K562 (cell line): Measurements from ENCODE around the gene C1orf198. TPM values are rescaled to one million over a fixed set of nuclear protein-coding genes. Genes with fewer than 3 reads are reported as not detected.

Source experiments
- ATF7 ChIP-seq: fragments of 450-650 bp; IDR thresholded peaks from 2 replicates; pipeline ENCODE4 v1.7.1; 2014; ENCODE audit warnings: mild to moderate bottlenecking, moderate library complexity
- BRCA1 ChIP-seq, 2 experiments: fragments of 450-650 bp in 1 of 2; sonication (generic) in 1 of 2; formaldehyde crosslinking in 1 of 2; IDR thresholded peaks; 2 replicates each; pipeline versions ENCODE4 v1.5.0 to v1.6.1; 2017 to 2020; ENCODE audit warnings: mild to moderate bottlenecking in 1 of 2, missing genetic modification reagents in 1 of 2
- CBFA2T2 ChIP-seq: fragments of 450-650 bp; conservative IDR thresholded peaks from 2 replicates; pipeline ENCODE4 v1.6.1; 2017; ENCODE audit warnings: mild to moderate bottlenecking
- CREB1 ChIP-seq, 2 experiments: sonication (generic) in 1 of 2; formaldehyde crosslinking in 1 of 2; IDR thresholded peaks; 2 replicates each; pipeline versions ENCODE4 v1.6.1 to v1.8.0; 2012 to 2022; ENCODE audit warnings: inconsistent platforms in 1 of 2, mild to moderate bottlenecking in 1 of 2, missing genetic modification reagents in 1 of 2, moderate library complexity in 1 of 2
- EP400 ChIP-seq: fragments of 450-650 bp; IDR thresholded peaks from 2 replicates; pipeline ENCODE4 v1.6.1; 2017; ENCODE audit warnings: antibody characterized with exemption, mild to moderate bottlenecking, moderate library complexity
- IRF1 ChIP-seq: sonication (generic); formaldehyde crosslinking; IDR thresholded peaks from 2 replicates; pipeline ENCODE4 v1.8.0; 2022; ENCODE audit warnings: missing genetic modification reagents, mild to moderate bottlenecking, borderline replicate concordance
- LCOR ChIP-seq: sonication (generic); formaldehyde crosslinking; IDR thresholded peaks from 2 replicates; pipeline ENCODE4 v1.8.0; 2022; ENCODE audit warnings: mild to moderate bottlenecking, missing genetic modification reagents
- ZNF263 ChIP-seq: sonication (generic); formaldehyde crosslinking; IDR thresholded peaks from 2 replicates; pipeline ENCODE4 v1.8.0; 2022; ENCODE audit warnings: mild to moderate bottlenecking, missing genetic modification reagents, borderline replicate concordance
- ZNF444 ChIP-seq: fragments of 250-450 bp; sonication (Bioruptor Pico); IDR thresholded peaks from 2 replicates; pipeline ENCODE4 v1.4.0; 2020; ENCODE audit warnings: mild to moderate bottlenecking, moderate library complexity
- ZNF592 ChIP-seq: fragments of 450-650 bp; IDR thresholded peaks from 2 replicates; pipeline ENCODE4 v1.6.1; 2017; ENCODE audit warnings: antibody characterized with exemption, mild to moderate bottlenecking
- polyA plus RNA-seq, 8 experiments: library from polyadenylated mRNA; depleted of rRNA in 4 of 8; stranded (reverse) in 5 of 8; unstranded in 3 of 8; fragments of >200 nt; fragmentation: Nextera tagmentation in 2 of 8; fragmentation: Illumina TruSeq in 1 of 8; extraction: Ambion mirVana in 2 of 8; extraction: Trizol in 1 of 8; gene quantifications; 2 replicates each; pipeline versions ENCODE4 v1.2.1 to v1.2.3, GENCODE V29; 2011 to 2014; ENCODE audit warnings: inconsistent platforms in 1 of 8, missing spikeins in 1 of 8
- total RNA-seq, 7 experiments: library from RNA; depleted of rRNA in 6 of 7; stranded (reverse); fragments of >200 nt in 6 of 7; fragmentation: Illumina TruSeq in 2 of 7; extraction: Trizol in 2 of 7; gene quantifications; 2 replicates each; pipeline versions ENCODE4 v1.2.1 to v1.2.3, GENCODE V29; 2011 to 2021; ENCODE audit warnings: low replicate concordance in 1 of 7
- TF ChIP-seq, protein P1 (sequence below): sonication (generic); formaldehyde crosslinking; IDR thresholded peaks from 2 replicates; pipeline ENCODE4 v1.8.0; 2023; ENCODE audit warnings: missing genetic modification reagents, mild to moderate bottlenecking, borderline replicate concordance
- TF ChIP-seq, protein P2 (sequence below): fragments of 450-650 bp; IDR thresholded peaks from 2 replicates; pipeline ENCODE4 v1.7.1; 2018; ENCODE audit warnings: mild to moderate bottlenecking, low read depth; ENCODE audit not compliant: partially characterized antibody

The C1orf198 gene
- total and polyA plus RNA-seq, 9 of the 15 experiments (the other 6 are each of a cell fraction or from before 2014, with no cell fraction given): 2.0 to 15.1 (median 10.4) TPM

DNA sequence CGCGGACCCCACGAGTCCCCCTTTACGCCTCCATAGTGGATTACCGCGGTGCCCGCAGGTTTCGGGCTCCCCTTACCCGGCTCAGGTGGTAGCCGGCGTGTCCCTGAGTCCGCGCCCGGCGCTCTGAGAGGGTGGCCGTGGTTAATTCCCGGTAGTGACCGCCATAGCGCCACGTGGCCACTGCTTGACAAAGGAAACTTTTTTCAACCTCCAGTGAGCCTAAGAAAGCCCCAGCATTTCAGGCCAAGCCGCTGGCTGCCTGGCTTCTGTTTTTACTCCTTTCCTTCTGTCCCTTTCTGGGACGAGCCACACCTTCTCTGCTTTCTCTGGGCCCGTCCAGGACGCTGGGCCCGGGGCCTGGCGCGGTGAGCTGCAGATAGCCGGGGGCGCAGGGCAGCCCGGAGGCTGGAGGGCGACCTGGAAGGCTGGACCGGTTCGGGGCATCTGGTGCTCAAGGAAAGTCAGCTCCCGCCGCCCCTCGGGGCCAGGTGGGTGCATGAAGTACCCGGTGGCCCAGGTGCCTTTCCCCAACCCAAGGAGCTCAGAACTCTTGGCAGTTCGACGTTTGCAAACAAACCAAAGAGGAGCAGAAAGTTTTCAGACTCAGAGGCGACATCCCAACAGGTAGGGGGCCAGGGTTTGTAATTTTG, 540 bp upstream of the C1orf198 start (continued):
- TF ChIP-seq, protein P1, sequence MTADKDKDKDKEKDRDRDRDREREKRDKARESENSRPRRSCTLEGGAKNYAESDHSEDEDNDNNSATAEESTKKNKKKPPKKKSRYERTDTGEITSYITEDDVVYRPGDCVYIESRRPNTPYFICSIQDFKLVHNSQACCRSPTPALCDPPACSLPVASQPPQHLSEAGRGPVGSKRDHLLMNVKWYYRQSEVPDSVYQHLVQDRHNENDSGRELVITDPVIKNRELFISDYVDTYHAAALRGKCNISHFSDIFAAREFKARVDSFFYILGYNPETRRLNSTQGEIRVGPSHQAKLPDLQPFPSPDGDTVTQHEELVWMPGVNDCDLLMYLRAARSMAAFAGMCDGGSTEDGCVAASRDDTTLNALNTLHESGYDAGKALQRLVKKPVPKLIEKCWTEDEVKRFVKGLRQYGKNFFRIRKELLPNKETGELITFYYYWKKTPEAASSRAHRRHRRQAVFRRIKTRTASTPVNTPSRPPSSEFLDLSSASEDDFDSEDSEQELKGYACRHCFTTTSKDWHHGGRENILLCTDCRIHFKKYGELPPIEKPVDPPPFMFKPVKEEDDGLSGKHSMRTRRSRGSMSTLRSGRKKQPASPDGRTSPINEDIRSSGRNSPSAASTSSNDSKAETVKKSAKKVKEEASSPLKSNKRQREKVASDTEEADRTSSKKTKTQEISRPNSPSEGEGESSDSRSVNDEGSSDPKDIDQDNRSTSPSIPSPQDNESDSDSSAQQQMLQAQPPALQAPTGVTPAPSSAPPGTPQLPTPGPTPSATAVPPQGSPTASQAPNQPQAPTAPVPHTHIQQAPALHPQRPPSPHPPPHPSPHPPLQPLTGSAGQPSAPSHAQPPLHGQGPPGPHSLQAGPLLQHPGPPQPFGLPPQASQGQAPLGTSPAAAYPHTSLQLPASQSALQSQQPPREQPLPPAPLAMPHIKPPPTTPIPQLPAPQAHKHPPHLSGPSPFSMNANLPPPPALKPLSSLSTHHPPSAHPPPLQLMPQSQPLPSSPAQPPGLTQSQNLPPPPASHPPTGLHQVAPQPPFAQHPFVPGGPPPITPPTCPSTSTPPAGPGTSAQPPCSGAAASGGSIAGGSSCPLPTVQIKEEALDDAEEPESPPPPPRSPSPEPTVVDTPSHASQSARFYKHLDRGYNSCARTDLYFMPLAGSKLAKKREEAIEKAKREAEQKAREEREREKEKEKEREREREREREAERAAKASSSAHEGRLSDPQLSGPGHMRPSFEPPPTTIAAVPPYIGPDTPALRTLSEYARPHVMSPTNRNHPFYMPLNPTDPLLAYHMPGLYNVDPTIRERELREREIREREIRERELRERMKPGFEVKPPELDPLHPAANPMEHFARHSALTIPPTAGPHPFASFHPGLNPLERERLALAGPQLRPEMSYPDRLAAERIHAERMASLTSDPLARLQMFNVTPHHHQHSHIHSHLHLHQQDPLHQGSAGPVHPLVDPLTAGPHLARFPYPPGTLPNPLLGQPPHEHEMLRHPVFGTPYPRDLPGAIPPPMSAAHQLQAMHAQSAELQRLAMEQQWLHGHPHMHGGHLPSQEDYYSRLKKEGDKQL (CRISPR knock-in tag): no peak
- TF ChIP-seq, protein P2, sequence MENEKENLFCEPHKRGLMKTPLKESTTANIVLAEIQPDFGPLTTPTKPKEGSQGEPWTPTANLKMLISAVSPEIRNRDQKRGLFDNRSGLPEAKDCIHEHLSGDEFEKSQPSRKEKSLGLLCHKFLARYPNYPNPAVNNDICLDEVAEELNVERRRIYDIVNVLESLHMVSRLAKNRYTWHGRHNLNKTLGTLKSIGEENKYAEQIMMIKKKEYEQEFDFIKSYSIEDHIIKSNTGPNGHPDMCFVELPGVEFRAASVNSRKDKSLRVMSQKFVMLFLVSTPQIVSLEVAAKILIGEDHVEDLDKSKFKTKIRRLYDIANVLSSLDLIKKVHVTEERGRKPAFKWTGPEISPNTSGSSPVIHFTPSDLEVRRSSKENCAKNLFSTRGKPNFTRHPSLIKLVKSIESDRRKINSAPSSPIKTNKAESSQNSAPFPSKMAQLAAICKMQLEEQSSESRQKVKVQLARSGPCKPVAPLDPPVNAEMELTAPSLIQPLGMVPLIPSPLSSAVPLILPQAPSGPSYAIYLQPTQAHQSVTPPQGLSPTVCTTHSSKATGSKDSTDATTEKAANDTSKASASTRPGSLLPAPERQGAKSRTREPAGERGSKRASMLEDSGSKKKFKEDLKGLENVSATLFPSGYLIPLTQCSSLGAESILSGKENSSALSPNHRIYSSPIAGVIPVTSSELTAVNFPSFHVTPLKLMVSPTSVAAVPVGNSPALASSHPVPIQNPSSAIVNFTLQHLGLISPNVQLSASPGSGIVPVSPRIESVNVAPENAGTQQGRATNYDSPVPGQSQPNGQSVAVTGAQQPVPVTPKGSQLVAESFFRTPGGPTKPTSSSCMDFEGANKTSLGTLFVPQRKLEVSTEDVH: no peak
- peak; percentile 78 for TF ChIP-seq EP400
- no peak for TF ChIP-seq IRF1 (CRISPR knock-in tag)
- TF ChIP-seq CREB1 (IDR thresholded peaks at IDR 0.05): no peak
- TF ChIP-seq CREB1 (CRISPR knock-in tag; IDR thresholded peaks at IDR 0.05): peak; percentile 9; the same call in 1 of the 2 replicates
- no peak for TF ChIP-seq LCOR
- peak; percentile 51; the same call in 1 of the 2 replicates for TF ChIP-seq ZNF592
- no peak for TF ChIP-seq CBFA2T2
- TF ChIP-seq ZNF263 (CRISPR knock-in tag): no peak
- no peak for TF ChIP-seq BRCA1 (IDR thresholded peaks at IDR 0.05)
- no peak for TF ChIP-seq BRCA1 (CRISPR knock-in tag; IDR thresholded peaks at IDR 0.05)
- no peak for TF ChIP-seq ZNF444
- no peak for TF ChIP-seq ATF7
